Kidney (tissue), 14 donors: ENCODE results near the gene TTC28. TPM values are rescaled to one million over a fixed set of nuclear protein-coding genes. Genes with fewer than 3 reads are reported as not detected.

ENCODE experiments used
- DNase-seq, 5 donors: peaks; one replicate each; pipeline ENCODE4 v3.0.0-alpha.2; 2013 to 2020
- FAIRE-seq: peaks from 2 replicates; lab custom pipeline; 2012; peaks lifted over from hg19 to GRCh38; lab: Jason Lieb, UNC
- H3K27ac ChIP-seq, 2 donors: one replicate each; pipeline ENCODE4 v1.7.0; 2013; ENCODE audit warnings: low read depth in 2 of 2, low read length in 2 of 2, inconsistent platforms in 1 of 2
- H3K27me3 ChIP-seq: one replicate; pipeline ENCODE4 v1.7.1; 2013; ENCODE audit warnings: low read length, inconsistent platforms; ENCODE audit not compliant: control insufficient read depth, insufficient read depth
- H3K36me3 ChIP-seq, 3 donors: one replicate each; pipeline versions ENCODE4 v1.7.0 to v1.7.1; 2013; ENCODE audit warnings: low read length in 3 of 3, control low read depth in 1 of 3, inconsistent platforms in 1 of 3; ENCODE audit not compliant: insufficient read depth in 3 of 3, control insufficient read depth in 2 of 3
- H3K4me1 ChIP-seq, 3 donors: one replicate each; pipeline versions ENCODE4 v1.7.0 to v1.7.1; 2013; ENCODE audit warnings: low read length in 3 of 3, inconsistent platforms in 1 of 3, low read depth in 1 of 3; ENCODE audit not compliant: control insufficient read depth in 2 of 3, insufficient read depth in 2 of 3
- H3K4me3 ChIP-seq, 3 donors: one replicate each; pipeline versions ENCODE4 v1.7.0 to v1.8.1; 2013; ENCODE audit warnings: low read length in 3 of 3, control low read depth in 1 of 3, inconsistent platforms in 1 of 3
- H3K9ac ChIP-seq, 3 donors: one replicate each; pipeline versions ENCODE4 v1.7.0 to v1.7.1; 2013; ENCODE audit warnings: low read length in 3 of 3, control low read depth in 1 of 3, inconsistent platforms in 1 of 3
- H3K9me3 ChIP-seq, 3 donors: one replicate each; pipeline versions ENCODE4 v1.7.0 to v1.7.1; 2013; ENCODE audit warnings: low read length in 3 of 3, control low read depth in 1 of 3, inconsistent platforms in 1 of 3; ENCODE audit not compliant: control insufficient read depth in 2 of 3, insufficient read depth in 1 of 3
- CTCF ChIP-seq: IDR thresholded peaks from 3 replicates; pipeline ENCODE4 v1.5.1; 2012; ENCODE audit warnings: mild to moderate bottlenecking, moderate library complexity, borderline replicate concordance; ENCODE audit not compliant: insufficient read depth; ENCODE audit errors: extremely low read depth
- intact Hi-C: fragments of 100-400 bp; cut with DNase I; formaldehyde crosslinking; loops from one replicate; pipeline ENCODE4 v1.11.1; 2022
- polyA plus RNA-seq: library from polyadenylated mRNA; stranded (reverse); fragments of 350-450 nt; fragmentation: Illumina TruSeq; extraction: RNeasy Lipid Tissue Mini Kit (QIAGEN cat#74804); gene quantifications from one replicate; pipeline ENCODE4 v1.2.3, GENCODE V29; 2014; ENCODE audit warnings: low read depth, low replicate concordance; ENCODE audit not compliant: insufficient read depth
- total RNA-seq: library from RNA; stranded (reverse); fragmentation: NEBNext Ultra II Directional; extraction: Animal tissue kit (Norgen Biotek cat#: 25700); gene quantifications from one replicate; pipeline ENCODE4 v1.2.1, GENCODE V29; 2021
- donor health status: control.
- donor health status: control.
- donor health status: control.
- donor health status: control.
- donor health status: control.
- donor health status: DM: yes; HTN: yes; CAD: no.
- donor health status: Normal renal cell carcinoma (clear cell type).

TTC28 gene
- total and polyA plus RNA-seq, 2 donors from 2014 or later, result 3.5 to 40.2 TPM

GRCh38 chr22:28009272-28009827 is 670.3 kb downstream of the TTC28 start:
- H3K4me1 ChIP-seq, result no peaks in the 10 kb centered on the region
- H3K4me3 ChIP-seq, result no peak overlapping the region
- H3K36me3 ChIP-seq, result peaks cover 0 to 10% (median 0%) of the 10 kb centered on the region in 3 donors
- no peak overlapping the region for H3K9ac ChIP-seq
- H3K9me3 ChIP-seq, result no peaks in the 10 kb centered on the region
- H3K27me3 ChIP-seq, result no peaks in the 10 kb centered on the region
- DNase-seq (peak; percentile 85 to 88 (median 85)), FAIRE-seq (peak; percentile 30)
- no peak overlapping the region for H3K27ac ChIP-seq
- peak; percentile 94 for TF ChIP-seq CTCF
- intact Hi-C loops, result loop anchor here (5.0 kb wide), 1 partner anchor 117 kb away; no protein-coding TSS in a partner anchor

DNA sequence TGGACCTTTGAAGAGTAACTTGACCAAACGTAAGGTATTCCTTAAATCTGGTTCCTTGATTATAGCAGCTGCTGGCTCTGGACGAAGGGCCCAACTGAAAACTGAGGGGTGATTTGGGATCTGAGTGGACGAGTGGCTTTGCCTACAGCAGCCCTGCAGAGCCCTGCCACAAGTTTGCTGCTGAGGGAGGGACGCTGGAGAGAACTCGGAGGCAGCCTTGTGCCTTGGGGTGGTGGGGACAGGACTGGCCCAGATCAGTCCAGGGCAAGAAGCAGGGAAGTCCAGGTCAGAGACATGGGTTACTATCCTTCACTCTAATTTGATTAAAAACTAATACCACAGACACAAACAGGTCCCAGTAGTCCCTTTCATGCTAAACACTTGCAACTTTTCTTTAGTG is 671.0 kb downstream of the TTC28 start:
- no peak overlapping the region for H3K4me3 ChIP-seq
- no peaks in the 10 kb centered on the region for H3K4me1 ChIP-seq
- DNase-seq, result no peak
- H3K27me3 ChIP-seq, result no peaks in the 10 kb centered on the region
- intact Hi-C loops, result loop anchor here (5.0 kb wide), 1 partner anchor 116 kb away; no protein-coding TSS in a partner anchor
- H3K36me3 ChIP-seq, result peaks cover 0 to 7% (median under 1%) of the 10 kb centered on the region in 3 donors
- no peak overlapping the region for H3K9ac ChIP-seq
- no peak for FAIRE-seq
- H3K9me3 ChIP-seq, result no peaks in the 10 kb centered on the region
- no peak overlapping the region for H3K27ac ChIP-seq
- TF ChIP-seq CTCF, result no peak

DNA sequence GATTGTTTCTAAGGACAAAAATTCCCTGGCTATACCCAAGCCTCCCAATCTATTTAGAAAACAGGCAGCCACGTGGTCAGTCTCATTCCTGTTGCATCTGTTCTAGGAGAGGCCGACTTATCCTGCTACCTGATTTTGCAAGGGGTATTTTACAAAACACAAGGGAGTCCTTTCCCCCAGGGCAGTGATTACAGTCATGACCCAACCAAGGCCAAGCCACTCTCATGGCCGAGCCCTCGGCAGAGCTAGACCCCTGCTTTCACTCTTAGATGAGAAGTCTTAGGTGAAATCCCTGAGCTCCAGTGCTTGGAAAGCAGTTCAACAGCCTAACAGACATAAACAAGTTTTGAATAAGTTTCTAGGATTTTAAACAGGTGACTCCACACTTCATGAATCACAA is 671.6 kb downstream of the TTC28 start:
- Histone ChIP-seq H3K36me3 (peaks cover 0 to 3% (median under 1%) of the 10 kb centered on the region in 3 donors), H3K9me3 (no peaks in the 10 kb centered on the region), H3K27ac (no peak overlapping the region), H3K9ac (no peak overlapping the region), H3K4me3 (no peak overlapping the region), H3K4me1 (no peaks in the 10 kb centered on the region), H3K27me3 (no peaks in the 10 kb centered on the region)
- FAIRE-seq, result no peak
- intact Hi-C loops, result loop anchor here (5.0 kb wide), 1 partner anchor 116 kb away; no protein-coding TSS in a partner anchor
- no peak for TF ChIP-seq CTCF
- DNase-seq, result no peak
